ENCODE data around the gene APAF1. TPM values are rescaled to one million over a fixed set of nuclear protein-coding genes. Genes with fewer than 3 reads are reported as not detected.
A peak's percentile ranks its signal among the peaks of the same experiment; 100 is the strongest.
"Not testable (repeated sequence)": the region's sequence is repeated elsewhere in the genome, so short reads cannot be mapped to it uniquely, and the experiment has no call there.

Gene APAF1
- total RNA-seq, 2 experiments from 2014 or later: 14.7 to 28.6 TPM

DNA sequence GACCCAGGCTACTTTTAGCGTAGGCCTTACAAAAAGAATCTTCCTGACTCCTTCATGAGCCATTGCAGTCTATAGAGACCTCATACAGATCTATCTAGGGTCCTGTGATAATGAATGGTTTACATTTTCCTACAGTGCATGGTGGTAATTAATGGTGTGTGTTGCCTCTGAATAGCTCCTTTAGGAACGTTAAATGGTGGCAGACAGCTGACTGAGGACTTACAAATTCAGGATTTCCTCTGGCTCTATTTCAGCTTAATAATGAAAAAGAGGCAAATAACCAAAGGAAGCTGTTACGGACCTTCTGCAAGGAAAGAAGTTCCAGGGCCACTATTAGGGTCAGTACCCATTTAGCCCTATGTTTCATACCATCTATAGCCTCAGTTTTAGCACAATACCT, 5.6 kb upstream of the APAF1 start:
- Histone ChIP-seq H3K36me3 (ENCODE audit: insufficient read depth, low read length) (peaks cover 55% of the 10 kb centered on the region), H4K20me1 (ENCODE audit: insufficient read depth, low read length) (peaks cover 9% of the 10 kb centered on the region; the same call in 1 of the 2 replicates), H3K27ac (ENCODE audit: low read depth, low read length, poor library complexity, severe bottlenecking) (no peak overlapping the region), H3K9me3 (ENCODE audit: low read length) (peaks cover 6% of the 10 kb centered on the region; the same call in 1 of the 2 replicates), H3K4me3 (ENCODE audit: low read depth, low read length, poor library complexity, severe bottlenecking) (no peak overlapping the region), H2AFZ (ENCODE audit: low read length) (no peak overlapping the region), H3K9me2 (ENCODE audit: insufficient read depth, low read length) (no peaks in the 10 kb centered on the region), H3K4me1 (ENCODE audit: insufficient read depth, low read length, poor library complexity, severe bottlenecking) (peaks cover 40% of the 10 kb centered on the region), H3K4me2 (ENCODE audit: low read length) (no peak overlapping the region), H3K79me2 (ENCODE audit: insufficient read depth, low read depth, low read length) (peaks cover 91% of the 10 kb centered on the region)
- no TSS peak for BruUV-seq (replicated peaks)
- no peak for TF ChIP-seq EZH2phosphoT487 (IDR thresholded peaks at IDR 0.05; ENCODE audit: borderline replicate concordance, low read depth, low read length)
- TF ChIP-seq, protein P1, sequence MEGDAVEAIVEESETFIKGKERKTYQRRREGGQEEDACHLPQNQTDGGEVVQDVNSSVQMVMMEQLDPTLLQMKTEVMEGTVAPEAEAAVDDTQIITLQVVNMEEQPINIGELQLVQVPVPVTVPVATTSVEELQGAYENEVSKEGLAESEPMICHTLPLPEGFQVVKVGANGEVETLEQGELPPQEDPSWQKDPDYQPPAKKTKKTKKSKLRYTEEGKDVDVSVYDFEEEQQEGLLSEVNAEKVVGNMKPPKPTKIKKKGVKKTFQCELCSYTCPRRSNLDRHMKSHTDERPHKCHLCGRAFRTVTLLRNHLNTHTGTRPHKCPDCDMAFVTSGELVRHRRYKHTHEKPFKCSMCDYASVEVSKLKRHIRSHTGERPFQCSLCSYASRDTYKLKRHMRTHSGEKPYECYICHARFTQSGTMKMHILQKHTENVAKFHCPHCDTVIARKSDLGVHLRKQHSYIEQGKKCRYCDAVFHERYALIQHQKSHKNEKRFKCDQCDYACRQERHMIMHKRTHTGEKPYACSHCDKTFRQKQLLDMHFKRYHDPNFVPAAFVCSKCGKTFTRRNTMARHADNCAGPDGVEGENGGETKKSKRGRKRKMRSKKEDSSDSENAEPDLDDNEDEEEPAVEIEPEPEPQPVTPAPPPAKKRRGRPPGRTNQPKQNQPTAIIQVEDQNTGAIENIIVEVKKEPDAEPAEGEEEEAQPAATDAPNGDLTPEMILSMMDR (conservative IDR thresholded peaks at IDR 0.05; ENCODE audit: low read length): no peak
- intact Hi-C loops (cut with micrococcal nuclease; ENCODE audit: unreplicated experiment): no loop called here
- POLR2A ChIA-PET: interaction anchor here (0.6 to 4.3 kb wide), 6 partner anchors 9 to 476 kb away, joined by 3 to 29 read pairs (median 5); partner anchors contain the start of gene SLC25A3
- DNase-seq (ENCODE audit: low spot score): no peak
- CTCF ChIA-PET (ENCODE audit: unreplicated experiment): no interaction called here

DNA sequence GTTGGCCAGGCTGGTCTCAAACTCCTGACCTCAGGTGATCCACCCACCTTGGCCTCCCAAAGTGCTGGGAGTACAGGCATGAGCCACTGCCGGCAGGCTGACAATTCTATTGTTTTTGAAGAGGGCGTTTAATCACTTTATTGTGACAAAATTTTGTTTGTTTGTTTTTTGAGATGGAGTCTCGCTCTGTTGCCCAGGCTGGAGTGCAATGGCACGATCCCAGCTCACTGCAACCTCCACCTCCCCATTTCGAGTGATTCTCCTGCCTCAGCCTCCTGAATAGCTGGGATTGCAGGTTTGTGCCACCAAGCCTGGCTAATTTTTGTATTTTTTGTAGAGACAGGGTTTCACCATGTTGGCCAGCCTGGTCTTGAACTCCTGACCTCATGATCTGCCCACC, 2.3 kb upstream of the APAF1 start:
- CTCF ChIA-PET (ENCODE audit: unreplicated experiment): not testable (repeated sequence)
- H3K4me2 ChIP-seq (ENCODE audit: low read length): peak overlapping the region; percentile 76
- POLR2A ChIA-PET: interaction anchor here (0.5 to 2.8 kb wide), 2 partner anchors 44 to 50 kb away, joined by 5 to 10 read pairs; partner anchors contain the start of gene SLC25A3

GRCh38 chr12:98644433-98644711, 718 bp upstream of the APAF1 start:
- Histone ChIP-seq H3K27ac (ENCODE audit: low read depth, low read length, poor library complexity, severe bottlenecking) (peak overlapping the region; percentile 87), H3K79me2 (ENCODE audit: insufficient read depth, low read depth, low read length) (peaks cover 78% of the 10 kb centered on the region), H3K4me1 (ENCODE audit: insufficient read depth, low read length, poor library complexity, severe bottlenecking) (peaks cover 31% of the 10 kb centered on the region), H3K9me2 (ENCODE audit: insufficient read depth, low read length) (no peaks in the 10 kb centered on the region), H3K36me3 (ENCODE audit: insufficient read depth, low read length) (peaks cover 45% of the 10 kb centered on the region), H3K4me2 (ENCODE audit: low read length) (peak overlapping the region; percentile 76), H4K20me1 (ENCODE audit: insufficient read depth, low read length) (peaks cover 10% of the 10 kb centered on the region; the same call in 1 of the 2 replicates), H3K4me3 (ENCODE audit: low read depth, low read length, poor library complexity, severe bottlenecking) (peak overlapping the region; percentile 93), H2AFZ (ENCODE audit: low read length) (peak overlapping the region; percentile 40; the same call in 1 of the 2 replicates), H3K9me3 (ENCODE audit: low read length) (peaks cover 6% of the 10 kb centered on the region; the same call in 1 of the 2 replicates)
- TF ChIP-seq EZH2phosphoT487 (IDR thresholded peaks at IDR 0.05; ENCODE audit: borderline replicate concordance, low read depth, low read length): no peak
- TF ChIP-seq, protein P1 (conservative IDR thresholded peaks at IDR 0.05; ENCODE audit: low read length): peak; percentile 32; the same call in 1 of the 2 replicates
- intact Hi-C loops (cut with micrococcal nuclease; ENCODE audit: unreplicated experiment): loop anchor here (1.0 to 2.0 kb wide), 3 partner anchors 32 to 141 kb away; no protein-coding TSS in a partner anchor
- BruUV-seq (replicated peaks): no TSS peak
- ChIA-PET CTCF (ENCODE audit: unreplicated experiment) (no interaction called here), POLR2A (interaction anchor here (0.6 to 2.8 kb wide), 9 partner anchors 19 to 1106 kb away, joined by 3 to 10 read pairs (median 5); partner anchors contain the start of gene SLC25A3)
- DNase-seq (ENCODE audit: low spot score): no peak

More for the DNA sequence above, 2.3 kb upstream of the APAF1 start:
- Histone ChIP-seq H3K4me3 (ENCODE audit: low read depth, low read length, poor library complexity, severe bottlenecking) (peak overlapping the region; percentile 93), H3K4me1 (ENCODE audit: insufficient read depth, low read length, poor library complexity, severe bottlenecking) (peaks cover 31% of the 10 kb centered on the region), H4K20me1 (ENCODE audit: insufficient read depth, low read length) (peaks cover 10% of the 10 kb centered on the region; the same call in 1 of the 2 replicates), H3K36me3 (ENCODE audit: insufficient read depth, low read length) (peaks cover 37% of the 10 kb centered on the region), H3K79me2 (ENCODE audit: insufficient read depth, low read depth, low read length) (peaks cover 88% of the 10 kb centered on the region)
- H3K9me3 ChIP-seq (ENCODE audit: low read length); DNase-seq (ENCODE audit: low spot score); BruUV-seq (replicated peaks); H2AFZ ChIP-seq (ENCODE audit: low read length); H3K27ac ChIP-seq (ENCODE audit: low read depth, low read length, poor library complexity, severe bottlenecking); intact Hi-C loops (cut with micrococcal nuclease; ENCODE audit: unreplicated experiment); H3K9me2 ChIP-seq (ENCODE audit: insufficient read depth, low read length): not testable (repeated sequence)

Measured in OCI-LY7 (cell line).